GM12801 (cell line): ENCODE data around the gene RFX2.

ENCODE experiments used
- CTCF ChIP-seq: IDR thresholded peaks from one replicate; pipeline ENCODE4 v1.5.1; 2011; ENCODE audit warnings: control low read depth; ENCODE audit not compliant: insufficient read length; ENCODE audit errors: extremely low read depth

RFX2 gene

GRCh38 chr19:5972355-5972731, 138.0 kb downstream of the RFX2 start:
- no peak for TF ChIP-seq CTCF

GRCh38 chr19:5971714-5972354, 138.5 kb downstream of the RFX2 start:
- TF ChIP-seq CTCF: no peak

- TF ChIP-seq CTCF: no peak
Measured at GRCh38 chr19:5969476-5969875, 140.8 kb downstream of the RFX2 start.

- no peak for TF ChIP-seq CTCF
Measured at GRCh38 chr19:5968431-5969373, 141.6 kb downstream of the RFX2 start.

GRCh38 chr19:5967994-5968430, 142.3 kb downstream of the RFX2 start:
- peak; percentile 78 for TF ChIP-seq CTCF

GRCh38 chr19:5967571-5967970, 142.7 kb downstream of the RFX2 start:
- TF ChIP-seq CTCF: no peak

- no peak for TF ChIP-seq CTCF
Measured at GRCh38 chr19:5966941-5967340, 143.4 kb downstream of the RFX2 start.
